ENCODE results near the gene DTNB.

The DTNB gene

DNA sequence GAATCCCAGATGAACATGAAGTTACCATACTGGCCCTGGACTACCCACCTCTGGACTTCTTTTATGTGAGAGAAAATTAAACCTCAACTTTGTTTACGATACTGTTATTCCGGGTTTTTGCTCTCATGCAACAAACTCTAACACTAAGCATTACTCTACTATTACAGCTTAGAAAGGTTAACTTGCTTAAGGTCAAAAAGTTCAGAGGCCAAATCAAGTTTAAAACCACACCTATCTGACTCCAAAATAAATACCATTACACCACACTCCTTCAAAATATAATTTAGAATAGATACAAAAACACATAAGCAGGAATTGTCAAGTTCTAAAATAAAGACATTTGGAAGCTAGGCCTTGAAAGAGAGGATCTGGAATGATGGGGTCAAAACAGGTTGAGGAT, 75.0 kb downstream of the DTNB start:
- Histone ChIP-seq H3K27me3 (ENCODE audit: insufficient read depth, low read depth, severe bottlenecking) (no peaks in the 10 kb centered on the region), H3K27ac (no peak overlapping the region), H3K9me3 (ENCODE audit: severe bottlenecking) (no peaks in the 10 kb centered on the region), H3K36me3 (no peaks in the 10 kb centered on the region), H3K4me3 (ENCODE audit: low read depth, low read length) (no peak overlapping the region)
- TF ChIP-seq, protein P1, sequence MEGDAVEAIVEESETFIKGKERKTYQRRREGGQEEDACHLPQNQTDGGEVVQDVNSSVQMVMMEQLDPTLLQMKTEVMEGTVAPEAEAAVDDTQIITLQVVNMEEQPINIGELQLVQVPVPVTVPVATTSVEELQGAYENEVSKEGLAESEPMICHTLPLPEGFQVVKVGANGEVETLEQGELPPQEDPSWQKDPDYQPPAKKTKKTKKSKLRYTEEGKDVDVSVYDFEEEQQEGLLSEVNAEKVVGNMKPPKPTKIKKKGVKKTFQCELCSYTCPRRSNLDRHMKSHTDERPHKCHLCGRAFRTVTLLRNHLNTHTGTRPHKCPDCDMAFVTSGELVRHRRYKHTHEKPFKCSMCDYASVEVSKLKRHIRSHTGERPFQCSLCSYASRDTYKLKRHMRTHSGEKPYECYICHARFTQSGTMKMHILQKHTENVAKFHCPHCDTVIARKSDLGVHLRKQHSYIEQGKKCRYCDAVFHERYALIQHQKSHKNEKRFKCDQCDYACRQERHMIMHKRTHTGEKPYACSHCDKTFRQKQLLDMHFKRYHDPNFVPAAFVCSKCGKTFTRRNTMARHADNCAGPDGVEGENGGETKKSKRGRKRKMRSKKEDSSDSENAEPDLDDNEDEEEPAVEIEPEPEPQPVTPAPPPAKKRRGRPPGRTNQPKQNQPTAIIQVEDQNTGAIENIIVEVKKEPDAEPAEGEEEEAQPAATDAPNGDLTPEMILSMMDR (IDR thresholded peaks at IDR 0.05; ENCODE audit: low read depth, low read length): no peak
- no peak for DNase-seq

DNA sequence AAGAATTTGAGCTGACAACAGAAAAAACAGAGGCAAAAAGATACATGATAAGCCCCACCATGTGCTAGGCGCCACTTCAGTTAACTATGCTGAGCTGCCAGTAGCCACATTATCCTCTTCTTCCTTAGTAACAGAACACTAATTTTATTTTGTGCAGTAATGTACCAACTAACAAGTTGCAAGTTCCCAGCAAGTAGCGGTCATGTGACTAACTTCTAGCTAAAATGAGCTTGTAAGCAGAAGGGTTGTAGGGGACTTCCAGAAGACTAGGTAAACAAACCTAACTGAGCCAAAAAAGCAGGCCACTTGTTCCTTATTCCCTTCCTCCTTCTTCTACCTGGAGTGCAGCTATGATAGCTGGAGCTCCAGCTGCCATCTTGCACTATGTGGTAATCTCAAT, 75.5 kb downstream of the DTNB start:
- no peaks in the 10 kb centered on the region for H3K27me3 ChIP-seq (ENCODE audit: insufficient read depth, low read depth, severe bottlenecking)
- TF ChIP-seq, protein P1 (IDR thresholded peaks at IDR 0.05; ENCODE audit: low read depth, low read length): no peak
- no peaks in the 10 kb centered on the region for H3K9me3 ChIP-seq (ENCODE audit: severe bottlenecking)
- H3K27ac ChIP-seq: no peak overlapping the region
- no peak for DNase-seq
- H3K4me3 ChIP-seq (ENCODE audit: low read depth, low read length): no peak overlapping the region
- no peaks in the 10 kb centered on the region for H3K36me3 ChIP-seq

DNA sequence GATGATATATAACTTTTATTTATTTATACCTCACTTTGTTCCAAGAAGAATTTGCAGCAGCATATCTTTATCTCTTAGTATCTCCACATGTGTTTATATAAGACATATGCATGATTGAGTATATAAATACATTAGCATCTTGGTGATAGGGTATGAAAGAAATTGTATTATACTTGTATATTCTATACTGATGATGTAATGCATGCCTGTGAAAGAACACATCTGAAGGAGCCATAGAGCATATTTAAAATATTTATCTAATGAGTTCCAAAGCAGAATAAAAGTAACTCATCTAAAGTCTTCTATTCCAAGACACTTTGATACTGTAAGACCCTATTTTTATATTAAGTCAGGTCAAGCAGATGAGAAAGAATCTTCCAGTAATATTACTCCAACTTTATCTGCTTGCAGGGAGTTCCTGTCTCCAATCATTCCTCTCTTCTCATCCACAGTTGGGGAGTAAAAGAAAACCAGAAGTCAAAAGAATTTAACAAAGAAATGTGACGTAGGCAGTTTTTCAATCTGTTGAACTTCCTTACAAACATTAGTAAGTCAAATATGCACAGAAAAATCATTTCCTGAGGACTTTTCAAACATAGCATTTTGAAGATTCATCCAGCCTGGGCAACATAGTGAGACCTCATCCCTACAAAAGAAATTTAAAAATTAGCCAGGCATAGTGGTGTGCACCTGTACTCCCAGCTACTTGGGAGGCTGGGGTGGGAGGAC, 76.7 kb downstream of the DTNB start:
- Histone ChIP-seq H3K9me3 (ENCODE audit: severe bottlenecking) (no peaks in the 10 kb centered on the region), H3K27me3 (ENCODE audit: insufficient read depth, low read depth, severe bottlenecking) (no peaks in the 10 kb centered on the region), H3K36me3 (no peaks in the 10 kb centered on the region), H3K4me3 (ENCODE audit: low read depth, low read length) (no peak overlapping the region), H3K27ac (no peak overlapping the region)
- no peak for DNase-seq
- TF ChIP-seq, protein P1 (IDR thresholded peaks at IDR 0.05; ENCODE audit: low read depth, low read length): no peak

DNA sequence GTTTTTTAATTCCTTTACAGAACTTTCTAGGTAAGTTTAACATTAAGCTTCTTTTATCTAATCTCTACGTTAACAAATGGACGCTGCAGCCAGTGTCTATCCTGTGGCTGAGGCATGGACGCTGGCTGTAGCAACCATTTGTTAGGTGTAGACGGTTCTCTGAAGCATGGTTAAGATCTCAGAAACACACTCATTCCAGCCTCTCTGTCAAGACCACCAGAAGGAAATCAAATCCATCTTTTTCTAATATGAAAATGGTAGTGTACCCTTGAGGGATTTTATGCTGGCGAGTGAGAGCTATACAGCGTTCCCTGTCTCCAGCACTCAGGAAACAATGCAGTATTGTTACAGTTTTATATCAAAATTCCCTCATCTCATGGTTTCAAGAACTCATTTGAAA, 78.0 kb downstream of the DTNB start:
- Histone ChIP-seq H3K9me3 (ENCODE audit: severe bottlenecking) (no peaks in the 10 kb centered on the region), H3K27ac (no peak overlapping the region), H3K36me3 (no peaks in the 10 kb centered on the region), H3K27me3 (ENCODE audit: insufficient read depth, low read depth, severe bottlenecking) (no peaks in the 10 kb centered on the region), H3K4me3 (ENCODE audit: low read depth, low read length) (no peak overlapping the region)
- TF ChIP-seq, protein P1 (IDR thresholded peaks at IDR 0.05; ENCODE audit: low read depth, low read length): no peak
- no peak for DNase-seq

DNA sequence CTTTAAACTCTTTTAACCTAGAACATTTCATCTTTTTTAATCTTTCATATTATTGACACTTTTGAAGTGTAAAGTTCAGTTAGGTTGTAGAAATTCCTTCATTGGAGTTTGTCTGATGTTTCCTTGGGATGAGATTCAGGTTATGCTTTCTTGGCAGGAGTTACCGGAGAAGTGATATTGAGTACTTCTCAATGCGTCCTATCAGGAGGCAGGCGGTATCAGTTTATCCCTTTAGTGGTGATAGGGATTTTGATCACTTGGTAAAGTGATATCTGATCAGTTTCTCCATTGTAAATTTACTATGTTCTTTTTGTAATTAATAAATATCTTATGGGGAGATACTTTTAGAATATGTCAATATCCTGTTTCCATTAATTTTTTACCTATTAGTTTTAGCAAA, 78.4 kb downstream of the DTNB start:
- Histone ChIP-seq H3K9me3 (ENCODE audit: severe bottlenecking) (no peaks in the 10 kb centered on the region), H3K4me3 (ENCODE audit: low read depth, low read length) (no peak overlapping the region), H3K27me3 (ENCODE audit: insufficient read depth, low read depth, severe bottlenecking) (no peaks in the 10 kb centered on the region), H3K36me3 (no peaks in the 10 kb centered on the region), H3K27ac (no peak overlapping the region)
- no peak for DNase-seq
- TF ChIP-seq, protein P1 (IDR thresholded peaks at IDR 0.05; ENCODE audit: low read depth, low read length): no peak

DNA sequence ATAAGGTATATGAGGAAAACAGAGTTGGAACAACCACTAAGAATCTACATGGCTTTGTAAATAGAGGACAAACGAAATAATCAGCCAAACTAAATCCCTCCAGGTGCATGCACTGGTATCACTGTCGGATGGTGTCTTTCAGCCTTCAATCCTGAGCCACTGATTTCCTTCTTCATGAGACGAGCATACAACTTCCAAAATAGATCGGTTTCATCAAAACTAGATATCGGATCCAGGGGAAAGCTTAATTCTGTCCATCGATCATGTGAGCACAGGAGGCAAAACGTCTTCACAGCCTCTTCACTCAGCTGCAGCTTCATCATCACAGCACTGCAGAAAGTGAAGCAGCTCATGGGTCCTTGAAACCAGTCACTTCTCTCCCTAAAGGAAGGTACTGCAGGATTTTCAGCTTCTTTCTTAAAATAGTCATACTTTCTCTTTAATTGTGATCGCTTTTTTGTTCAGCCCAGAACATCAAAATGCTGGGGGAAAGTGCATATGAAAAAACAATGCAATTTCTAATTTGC, 80.5 kb downstream of the DTNB start:
- no peaks in the 10 kb centered on the region for H3K9me3 ChIP-seq (ENCODE audit: severe bottlenecking)
- DNase-seq: no peak
- H3K27ac ChIP-seq: no peak overlapping the region
- no peaks in the 10 kb centered on the region for H3K36me3 ChIP-seq
- TF ChIP-seq, protein P1 (IDR thresholded peaks at IDR 0.05; ENCODE audit: low read depth, low read length): no peak
- no peaks in the 10 kb centered on the region for H3K27me3 ChIP-seq (ENCODE audit: insufficient read depth, low read depth, severe bottlenecking)
- H3K4me3 ChIP-seq (ENCODE audit: low read depth, low read length): no peak overlapping the region
